K562 (cell line): ENCODE results near the gene BEST4. TPM values are rescaled to one million over a fixed set of nuclear protein-coding genes. Genes with fewer than 3 reads are reported as not detected.

Source experiments
- GABPB1 ChIP-seq: sonication (generic); formaldehyde crosslinking; IDR thresholded peaks from 2 replicates; pipeline ENCODE4 v1.8.0; 2022; ENCODE audit warnings: mild to moderate bottlenecking, missing genetic modification reagents
- HDAC1 ChIP-seq, 2 experiments: fragments of 450-650 bp; IDR thresholded peaks; 2 replicates each; pipeline ENCODE4 v1.6.1; 2016 to 2017; ENCODE audit warnings: inconsistent platforms in 1 of 2, mild to moderate bottlenecking in 1 of 2, moderate library complexity in 1 of 2
- HIVEP1 ChIP-seq: fragments of 250-450 bp; sonication (Bioruptor Pico); IDR thresholded peaks from 2 replicates; pipeline ENCODE4 v1.4.0; 2020; ENCODE audit warnings: mild to moderate bottlenecking
- ID3 ChIP-seq, 2 experiments: fragments of 250-450 bp in 1 of 2; fragments of 450-650 bp in 1 of 2; sonication (Bioruptor Pico) in 1 of 2; IDR thresholded peaks; 2 replicates each; pipeline versions ENCODE4 v1.6.1 to v1.8.0; 2016 to 2021; ENCODE audit warnings: mild to moderate bottlenecking in 2 of 2, moderate library complexity in 2 of 2, missing compliant biosample characterization in 1 of 2, missing genetic modification characterization in 1 of 2
- NR2C2 ChIP-seq, 2 experiments: fragments of 200-800 bp in 1 of 2; sonication (Bioruptor generic) in 1 of 2; sonication (generic) in 1 of 2; formaldehyde crosslinking in 1 of 2; IDR thresholded peaks; 2 replicates each; pipeline versions ENCODE4 v1.6.1 to v1.8.0; 2016 to 2022; ENCODE audit warnings: mild to moderate bottlenecking in 1 of 2, missing compliant biosample characterization in 1 of 2, missing genetic modification characterization in 1 of 2, missing genetic modification reagents in 1 of 2
- PHB2 ChIP-seq: fragments of 450-650 bp; IDR thresholded peaks from 2 replicates; pipeline ENCODE4 v1.6.1; 2017; ENCODE audit warnings: low read depth
- PTBP1 ChIP-seq: fragments of 200-400 bp; formaldehyde crosslinking; IDR thresholded peaks from 2 replicates; pipeline ENCODE4 v1.6.1; 2017; ENCODE audit warnings: low read depth, low read length
- SREBF2 ChIP-seq: sonication (generic); formaldehyde crosslinking; IDR thresholded peaks from 2 replicates; pipeline ENCODE4 v1.4.0; 2020; ENCODE audit warnings: mild to moderate bottlenecking, missing genetic modification reagents
- TGIF2 ChIP-seq: sonication (generic); formaldehyde crosslinking; IDR thresholded peaks from 2 replicates; pipeline ENCODE4 v1.8.1; 2022; ENCODE audit warnings: mild to moderate bottlenecking, missing genetic modification reagents, moderate library complexity
- TOE1 ChIP-seq, 2 experiments: fragments of 450-650 bp in 1 of 2; sonication (generic) in 1 of 2; formaldehyde crosslinking in 1 of 2; IDR thresholded peaks; 2 replicates each; pipeline versions ENCODE4 v1.7.1 to v1.8.0; 2016 to 2022; ENCODE audit warnings: borderline replicate concordance in 2 of 2, mild to moderate bottlenecking in 2 of 2, antibody characterized with exemption in 1 of 2, inconsistent platforms in 1 of 2, low read depth in 1 of 2, missing genetic modification reagents in 1 of 2, moderate library complexity in 1 of 2
- ZC3H4 ChIP-seq: sonication (generic); formaldehyde crosslinking; IDR thresholded peaks from 2 replicates; pipeline ENCODE4 v1.9.0; 2021; ENCODE audit warnings: missing genetic modification reagents, borderline replicate concordance
- ZNF274 ChIP-seq: IDR thresholded peaks from 2 replicates; pipeline ENCODE4 v1.6.1; 2011; ENCODE audit warnings: low read depth, mild to moderate bottlenecking, low read length, moderate library complexity, borderline replicate concordance
- ZNF445 ChIP-seq: fragments of 250-450 bp; sonication (Bioruptor Pico); IDR thresholded peaks from 2 replicates; pipeline ENCODE4 v1.4.0; 2020; ENCODE audit warnings: low read depth, mild to moderate bottlenecking, moderate library complexity
- polyA plus RNA-seq, 8 experiments: library from polyadenylated mRNA; depleted of rRNA in 4 of 8; stranded (reverse) in 5 of 8; unstranded in 3 of 8; fragments of >200 nt; fragmentation: Nextera tagmentation in 2 of 8; fragmentation: Illumina TruSeq in 1 of 8; extraction: Ambion mirVana in 2 of 8; extraction: Trizol in 1 of 8; gene quantifications; 2 replicates each; pipeline versions ENCODE4 v1.2.1 to v1.2.3, GENCODE V29; 2011 to 2014; ENCODE audit warnings: inconsistent platforms in 1 of 8, missing spikeins in 1 of 8
- total RNA-seq, 7 experiments: library from RNA; depleted of rRNA in 6 of 7; stranded (reverse); fragments of >200 nt in 6 of 7; fragmentation: Illumina TruSeq in 2 of 7; extraction: Trizol in 2 of 7; gene quantifications; 2 replicates each; pipeline versions ENCODE4 v1.2.1 to v1.2.3, GENCODE V29; 2011 to 2021; ENCODE audit warnings: low replicate concordance in 1 of 7
- TF ChIP-seq, protein P1 (sequence below): fragments of 250-450 bp; sonication (Bioruptor Pico); IDR thresholded peaks from 2 replicates; pipeline ENCODE4 v1.8.0; 2021; ENCODE audit warnings: moderate library complexity, mild to moderate bottlenecking, inconsistent platforms
- TF ChIP-seq, protein P2 (sequence below): sonication (generic); formaldehyde crosslinking; IDR thresholded peaks from 2 replicates; pipeline ENCODE4 v1.9.0; 2022; ENCODE audit warnings: mild to moderate bottlenecking, missing genetic modification reagents
- TF ChIP-seq, protein P3 (sequence below): fragments of 250-450 bp; sonication (Bioruptor Pico); IDR thresholded peaks from 2 replicates; pipeline ENCODE4 v1.5.1; 2021; ENCODE audit warnings: mild to moderate bottlenecking
- TF ChIP-seq, protein P4 (sequence below), 2 experiments: fragments of 450-650 bp in 1 of 2; IDR thresholded peaks; 2 replicates each; pipeline ENCODE4 v1.6.1; 2011 to 2017; ENCODE audit warnings: low read depth in 2 of 2, antibody characterized with exemption in 1 of 2, borderline replicate concordance in 1 of 2, low read length in 1 of 2, mild to moderate bottlenecking in 1 of 2, mixed read lengths in 1 of 2; ENCODE audit not compliant: control insufficient read depth in 1 of 2

The BEST4 gene
- total and polyA plus RNA-seq, 9 of the 15 experiments (the other 6 are each of a cell fraction or from before 2014, with no cell fraction given): 0.07 to 0.11 TPM; not detected in 7

DNA sequence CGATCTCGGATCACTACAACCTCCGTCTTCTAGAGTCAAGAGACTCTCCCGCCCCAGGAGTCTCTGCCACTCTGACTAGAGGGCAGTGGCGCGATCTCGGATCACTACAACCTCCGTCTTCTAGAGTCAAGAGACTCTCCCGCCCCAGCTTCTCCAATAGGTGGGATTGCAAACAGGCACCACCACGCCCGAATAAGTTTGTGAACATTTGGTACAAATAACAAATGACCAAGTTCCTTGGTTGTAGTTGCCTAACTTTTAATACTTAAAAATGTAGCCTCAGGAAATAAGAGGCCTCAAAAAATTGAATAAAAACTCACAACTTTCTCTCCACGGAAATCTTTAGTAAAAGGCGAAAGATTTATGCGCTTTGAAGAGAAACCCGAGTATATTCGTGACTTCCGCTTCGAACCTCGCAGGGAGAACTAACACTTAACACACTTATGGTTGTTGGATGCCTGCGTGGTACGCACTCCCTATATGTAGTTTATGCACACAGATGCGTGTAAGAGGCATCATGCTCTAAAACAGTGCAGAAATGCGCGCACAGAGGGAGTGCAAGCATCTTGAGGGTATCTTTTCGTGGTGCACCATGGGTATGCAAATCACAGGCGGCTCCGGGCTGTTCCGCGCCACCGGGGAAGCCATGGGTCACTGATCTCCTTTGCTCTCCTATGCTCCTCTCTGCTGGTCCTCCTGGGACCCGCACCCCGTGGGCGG is 31.8 kb upstream of the BEST4 start (continued):
- peak; percentile 80; the same call in 1 of the 2 replicates for TF ChIP-seq SREBF2 (CRISPR knock-in tag)
- TF ChIP-seq TGIF2 (CRISPR knock-in tag): no peak
- no peak; the same call in 1 of the 2 replicates for TF ChIP-seq ID3 (CRISPR knock-in tag; IDR thresholded peaks at IDR 0.05)
- peak; percentile 77 for TF ChIP-seq ID3 (tag; IDR thresholded peaks at IDR 0.05)
- peak; percentile 95; the same call in 1 of the 2 replicates for TF ChIP-seq PTBP1
- TF ChIP-seq HIVEP1 (CRISPR knock-in tag): peak; percentile 57; the same call in 1 of the 2 replicates
- TF ChIP-seq, protein P1, sequence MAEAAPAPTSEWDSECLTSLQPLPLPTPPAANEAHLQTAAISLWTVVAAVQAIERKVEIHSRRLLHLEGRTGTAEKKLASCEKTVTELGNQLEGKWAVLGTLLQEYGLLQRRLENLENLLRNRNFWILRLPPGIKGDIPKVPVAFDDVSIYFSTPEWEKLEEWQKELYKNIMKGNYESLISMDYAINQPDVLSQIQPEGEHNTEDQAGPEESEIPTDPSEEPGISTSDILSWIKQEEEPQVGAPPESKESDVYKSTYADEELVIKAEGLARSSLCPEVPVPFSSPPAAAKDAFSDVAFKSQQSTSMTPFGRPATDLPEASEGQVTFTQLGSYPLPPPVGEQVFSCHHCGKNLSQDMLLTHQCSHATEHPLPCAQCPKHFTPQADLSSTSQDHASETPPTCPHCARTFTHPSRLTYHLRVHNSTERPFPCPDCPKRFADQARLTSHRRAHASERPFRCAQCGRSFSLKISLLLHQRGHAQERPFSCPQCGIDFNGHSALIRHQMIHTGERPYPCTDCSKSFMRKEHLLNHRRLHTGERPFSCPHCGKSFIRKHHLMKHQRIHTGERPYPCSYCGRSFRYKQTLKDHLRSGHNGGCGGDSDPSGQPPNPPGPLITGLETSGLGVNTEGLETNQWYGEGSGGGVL: no peak
- peak in 1 of 2 experiments; percentile 82; a peak in 3 of 4 replicates for TF ChIP-seq HDAC1 (IDR thresholded peaks at IDR 0.05)
- TF ChIP-seq PHB2: 0 out of 2 replicates have a peak, but pooled peaks have one; percentile 43
- TF ChIP-seq ZC3H4: peak; percentile 94; the same call in 1 of the 2 replicates
- TF ChIP-seq, protein P2, sequence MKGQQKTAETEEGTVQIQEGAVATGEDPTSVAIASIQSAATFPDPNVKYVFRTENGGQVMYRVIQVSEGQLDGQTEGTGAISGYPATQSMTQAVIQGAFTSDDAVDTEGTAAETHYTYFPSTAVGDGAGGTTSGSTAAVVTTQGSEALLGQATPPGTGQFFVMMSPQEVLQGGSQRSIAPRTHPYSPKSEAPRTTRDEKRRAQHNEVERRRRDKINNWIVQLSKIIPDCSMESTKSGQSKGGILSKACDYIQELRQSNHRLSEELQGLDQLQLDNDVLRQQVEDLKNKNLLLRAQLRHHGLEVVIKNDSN (CRISPR knock-in tag): no peak
- TF ChIP-seq ZNF445 (CRISPR knock-in tag): peak; percentile 90
- TF ChIP-seq NR2C2 (CRISPR knock-in tag; IDR thresholded peaks at IDR 0.05): no peak
- TF ChIP-seq NR2C2 (tag; IDR thresholded peaks at IDR 0.05): peak; percentile 77
- peak; percentile 88 for TF ChIP-seq TOE1 (IDR thresholded peaks at IDR 0.05; ENCODE audit: borderline replicate concordance)
- TF ChIP-seq TOE1 (CRISPR knock-in tag; IDR thresholded peaks at IDR 0.05; ENCODE audit: borderline replicate concordance, low read depth): no peak
- TF ChIP-seq, protein P3, sequence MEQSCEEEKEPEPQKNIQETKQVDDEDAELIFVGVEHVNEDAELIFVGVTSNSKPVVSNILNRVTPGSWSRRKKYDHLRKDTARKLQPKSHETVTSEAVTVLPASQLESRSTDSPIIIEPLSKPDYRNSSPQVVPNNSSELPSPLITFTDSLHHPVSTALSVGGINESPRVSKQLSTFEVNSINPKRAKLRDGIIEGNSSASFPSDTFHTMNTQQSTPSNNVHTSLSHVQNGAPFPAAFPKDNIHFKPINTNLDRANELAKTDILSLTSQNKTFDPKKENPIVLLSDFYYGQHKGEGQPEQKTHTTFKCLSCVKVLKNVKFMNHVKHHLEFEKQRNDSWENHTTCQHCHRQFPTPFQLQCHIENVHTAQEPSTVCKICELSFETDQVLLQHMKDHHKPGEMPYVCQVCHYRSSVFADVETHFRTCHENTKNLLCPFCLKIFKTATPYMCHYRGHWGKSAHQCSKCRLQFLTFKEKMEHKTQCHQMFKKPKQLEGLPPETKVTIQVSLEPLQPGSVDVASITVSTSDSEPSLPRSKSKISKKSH: no peak
- no peak for TF ChIP-seq ZNF274
- TF ChIP-seq, protein P4, sequence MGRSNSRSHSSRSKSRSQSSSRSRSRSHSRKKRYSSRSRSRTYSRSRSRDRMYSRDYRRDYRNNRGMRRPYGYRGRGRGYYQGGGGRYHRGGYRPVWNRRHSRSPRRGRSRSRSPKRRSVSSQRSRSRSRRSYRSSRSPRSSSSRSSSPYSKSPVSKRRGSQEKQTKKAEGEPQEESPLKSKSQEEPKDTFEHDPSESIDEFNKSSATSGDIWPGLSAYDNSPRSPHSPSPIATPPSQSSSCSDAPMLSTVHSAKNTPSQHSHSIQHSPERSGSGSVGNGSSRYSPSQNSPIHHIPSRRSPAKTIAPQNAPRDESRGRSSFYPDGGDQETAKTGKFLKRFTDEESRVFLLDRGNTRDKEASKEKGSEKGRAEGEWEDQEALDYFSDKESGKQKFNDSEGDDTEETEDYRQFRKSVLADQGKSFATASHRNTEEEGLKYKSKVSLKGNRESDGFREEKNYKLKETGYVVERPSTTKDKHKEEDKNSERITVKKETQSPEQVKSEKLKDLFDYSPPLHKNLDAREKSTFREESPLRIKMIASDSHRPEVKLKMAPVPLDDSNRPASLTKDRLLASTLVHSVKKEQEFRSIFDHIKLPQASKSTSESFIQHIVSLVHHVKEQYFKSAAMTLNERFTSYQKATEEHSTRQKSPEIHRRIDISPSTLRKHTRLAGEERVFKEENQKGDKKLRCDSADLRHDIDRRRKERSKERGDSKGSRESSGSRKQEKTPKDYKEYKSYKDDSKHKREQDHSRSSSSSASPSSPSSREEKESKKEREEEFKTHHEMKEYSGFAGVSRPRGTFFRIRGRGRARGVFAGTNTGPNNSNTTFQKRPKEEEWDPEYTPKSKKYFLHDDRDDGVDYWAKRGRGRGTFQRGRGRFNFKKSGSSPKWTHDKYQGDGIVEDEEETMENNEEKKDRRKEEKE (IDR thresholded peaks at IDR 0.05; ENCODE audit: borderline replicate concordance in 1 of 2, control insufficient read depth in 1 of 2, low read depth in 2 of 2, low read length in 1 of 2): peak in 1 of 2 experiments; percentile 100; a peak in 3 of 4 replicates
- TF ChIP-seq GABPB1 (CRISPR knock-in tag): peak; percentile 74
